A172 (cell line): ENCODE measurements around the gene C3orf62. TPM values are rescaled to one million over a fixed set of nuclear protein-coding genes. Genes with fewer than 3 reads are reported as not detected.
A peak's percentile ranks its signal among the peaks of the same experiment; 100 is the strongest.
"Not testable (repeated sequence)": the region's sequence is repeated elsewhere in the genome, so short reads cannot be mapped to it uniquely, and the experiment has no call there.

Experiments
- DNase-seq: peaks from one replicate; pipeline ENCODE4 v3.0.0-alpha.2; 2015; ENCODE audit warnings: low spot score
- total RNA-seq: library from RNA; depleted of rRNA; stranded (reverse); fragments of >200 nt; shearing (Covaris generic); gene quantifications from 2 replicates; pipeline ENCODE4 v1.2.3, GENCODE V29; 2014

C3orf62 gene
- total RNA-seq, 1 experiment from 2014 or later: 0.67 TPM

DNA sequence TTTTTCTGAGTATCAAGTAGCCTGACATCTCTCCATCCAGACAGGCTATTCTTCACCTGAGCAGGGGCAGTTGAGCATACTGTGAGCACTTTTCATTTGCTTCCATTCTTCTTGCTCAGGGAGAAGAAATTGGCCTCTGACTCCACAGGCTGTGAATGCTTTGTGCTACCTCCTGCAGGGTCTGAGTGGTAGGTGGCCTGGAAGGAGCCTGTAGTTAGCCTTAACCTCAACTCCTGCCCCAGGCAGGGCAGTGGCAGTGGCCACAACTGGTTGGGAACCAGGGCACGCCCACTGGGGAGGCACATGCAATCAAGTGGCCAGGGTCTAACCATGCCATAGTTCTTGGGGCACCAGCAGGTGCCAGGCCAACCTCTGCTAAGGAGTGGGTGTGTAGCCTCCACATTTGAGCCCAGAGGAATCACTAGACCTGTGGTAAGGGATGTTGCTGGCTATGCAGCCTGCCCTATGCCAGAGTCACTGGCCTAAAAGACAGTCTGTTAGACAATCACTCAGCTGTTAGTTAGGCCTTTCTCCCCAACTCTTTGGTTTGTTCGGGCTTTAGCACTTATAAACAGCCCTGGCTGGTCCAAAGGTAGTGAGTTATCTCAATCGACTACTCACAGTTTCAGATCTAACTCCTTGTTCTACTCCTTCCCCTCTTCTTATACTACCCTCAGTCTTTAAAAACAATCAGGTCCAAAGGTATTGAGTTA is 7.4 kb downstream of the C3orf62 start:
- DNase-seq: no peak

DNA sequence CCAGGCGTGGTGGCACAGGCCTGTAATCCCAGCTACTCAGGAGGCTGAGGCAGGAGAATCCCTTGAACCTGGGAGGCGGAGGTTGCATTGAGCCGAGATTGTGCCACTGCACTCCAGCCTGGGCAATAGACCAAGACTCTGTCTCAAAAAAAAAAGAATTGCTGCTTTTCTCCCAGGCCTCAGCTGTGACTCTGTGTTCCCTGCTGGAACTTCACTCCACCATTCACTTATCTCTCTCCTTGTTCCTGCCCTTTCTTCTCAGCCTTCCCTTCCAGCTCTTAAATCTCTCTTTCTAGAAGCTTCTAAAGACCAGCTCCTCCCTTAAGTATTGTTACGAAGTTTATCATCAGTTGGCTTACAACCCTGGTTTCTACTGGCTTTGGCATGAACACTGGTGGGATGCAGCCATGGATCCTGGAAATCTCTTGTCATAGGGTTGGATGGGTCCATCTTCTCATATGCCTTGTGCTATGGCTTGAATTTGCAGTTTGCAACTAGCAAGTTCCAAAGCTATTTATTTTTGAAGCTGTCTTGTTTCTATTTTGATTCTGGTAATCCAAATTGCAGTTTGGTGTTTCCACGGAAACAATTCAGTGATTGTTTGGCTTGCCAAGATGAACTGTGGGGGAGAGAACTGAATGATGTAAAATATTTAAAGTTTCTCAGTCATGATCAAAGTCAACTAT is 10.5 kb downstream of the C3orf62 start:
- no peak for DNase-seq

DNA sequence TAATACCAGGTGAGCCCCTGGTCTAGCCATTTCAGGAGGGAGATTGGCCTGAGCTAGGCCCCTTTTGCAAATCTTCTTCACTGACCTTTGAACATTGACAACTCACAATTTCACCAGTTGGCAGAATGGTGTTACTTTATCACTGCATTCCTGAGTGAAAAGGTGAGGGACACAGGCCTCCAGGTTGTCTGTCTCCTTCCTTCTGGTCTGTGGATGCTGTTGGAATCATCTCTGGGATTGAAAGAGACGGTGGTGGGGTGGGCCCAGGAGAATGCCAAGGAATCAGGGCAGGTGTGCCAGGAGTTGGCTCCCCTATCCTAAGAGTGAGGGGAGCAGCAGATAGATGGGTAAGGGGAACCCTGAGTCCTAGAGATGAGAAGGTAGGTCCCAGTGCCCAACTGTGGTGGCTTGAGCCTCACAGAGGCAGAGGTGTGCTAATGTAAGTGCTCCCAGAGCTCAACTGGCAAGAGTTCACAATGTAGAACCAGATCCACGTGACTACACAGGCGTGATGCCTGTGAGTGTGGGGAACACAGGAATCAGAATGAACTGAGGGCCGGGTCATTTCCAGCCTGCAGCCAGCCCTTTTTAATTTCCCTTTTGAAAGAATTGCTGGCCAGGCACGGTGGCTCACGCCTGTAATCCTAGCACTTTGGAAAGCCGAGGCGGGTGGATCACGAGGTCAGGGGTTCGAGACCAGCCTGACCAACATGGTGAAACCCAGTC is 11.2 kb downstream of the C3orf62 start:
- no peak for DNase-seq

DNA sequence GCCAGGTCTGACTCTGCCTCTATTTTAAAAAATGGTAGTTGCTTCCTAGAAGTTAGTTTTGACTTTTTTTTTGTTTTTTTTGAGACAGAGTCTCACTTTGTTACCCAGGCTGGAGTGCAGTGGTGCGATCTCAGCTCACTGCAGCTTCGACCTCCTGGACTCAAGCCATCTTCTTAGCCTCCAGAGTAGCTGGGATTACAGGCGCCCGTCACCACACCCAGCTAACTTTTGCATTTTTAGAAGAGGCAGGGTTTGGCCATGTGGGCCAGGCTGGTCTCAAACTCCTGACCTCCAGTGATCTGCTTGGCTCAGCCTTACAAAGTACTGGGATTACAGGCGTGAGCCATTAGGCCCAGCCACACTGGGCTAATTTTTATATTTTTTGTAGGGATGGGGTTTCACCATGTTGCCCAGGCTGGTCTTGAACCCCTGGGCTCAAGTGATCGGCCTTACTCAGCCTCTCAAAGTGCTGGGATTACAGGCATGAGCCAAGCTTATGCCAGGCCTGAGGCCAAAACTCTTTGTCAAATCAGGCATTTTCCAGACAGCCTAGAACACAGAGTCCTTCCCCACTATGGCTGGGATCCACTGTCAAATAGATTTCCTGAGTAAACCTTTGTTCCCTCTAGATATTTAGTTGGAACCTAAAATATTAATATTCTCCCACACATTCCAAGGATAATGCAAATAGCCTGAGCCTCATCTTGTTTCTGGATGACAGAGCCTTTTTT is 13.7 kb downstream of the C3orf62 start:
- DNase-seq: no peak

DNA sequence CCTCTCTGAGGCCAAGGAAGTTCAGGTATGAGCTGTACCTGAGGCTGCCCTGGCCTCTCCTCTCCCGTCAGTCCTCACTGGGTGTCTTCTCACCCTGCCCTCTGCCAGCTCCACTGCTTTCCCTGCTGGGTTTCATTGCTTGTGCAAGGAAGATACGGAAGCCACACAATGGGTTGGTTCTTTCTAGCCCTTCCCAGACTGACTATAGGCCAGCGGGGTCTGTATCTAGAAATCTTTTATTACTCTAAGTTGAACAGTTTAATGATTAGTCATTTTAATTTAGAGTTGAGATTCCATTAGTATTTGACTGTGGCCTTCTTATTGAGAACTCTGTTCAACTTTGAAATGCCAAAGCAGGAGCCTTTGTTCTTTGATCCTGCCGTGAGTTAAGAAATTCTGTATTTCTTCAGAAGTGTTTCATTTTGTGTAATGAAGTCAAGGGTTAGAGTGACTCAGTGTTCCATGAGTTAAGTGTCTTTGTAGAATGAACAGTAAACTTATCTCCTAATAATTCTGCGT is 16.2 kb downstream of the C3orf62 start:
- DNase-seq: no peak

DNA sequence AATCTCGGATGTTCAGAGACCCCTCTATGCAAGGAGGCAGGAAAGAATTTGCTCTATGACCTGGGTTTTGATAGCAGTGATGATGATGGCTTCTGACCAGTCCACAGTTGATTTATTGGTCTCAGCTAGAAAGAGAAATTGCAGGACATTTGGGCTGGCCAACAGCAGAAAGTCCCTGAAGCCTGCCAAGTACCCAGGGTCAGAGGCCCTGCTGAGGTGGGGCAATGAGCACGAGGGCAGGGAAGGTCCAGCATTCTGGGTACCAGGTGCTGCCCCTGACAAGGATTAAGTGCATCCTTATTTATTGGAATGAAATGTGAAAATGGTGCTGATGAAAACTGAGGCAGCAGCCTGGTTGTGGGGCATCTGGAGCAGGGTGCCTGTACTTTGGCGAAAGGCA is 19.8 kb downstream of the C3orf62 start:
- no peak for DNase-seq

DNA sequence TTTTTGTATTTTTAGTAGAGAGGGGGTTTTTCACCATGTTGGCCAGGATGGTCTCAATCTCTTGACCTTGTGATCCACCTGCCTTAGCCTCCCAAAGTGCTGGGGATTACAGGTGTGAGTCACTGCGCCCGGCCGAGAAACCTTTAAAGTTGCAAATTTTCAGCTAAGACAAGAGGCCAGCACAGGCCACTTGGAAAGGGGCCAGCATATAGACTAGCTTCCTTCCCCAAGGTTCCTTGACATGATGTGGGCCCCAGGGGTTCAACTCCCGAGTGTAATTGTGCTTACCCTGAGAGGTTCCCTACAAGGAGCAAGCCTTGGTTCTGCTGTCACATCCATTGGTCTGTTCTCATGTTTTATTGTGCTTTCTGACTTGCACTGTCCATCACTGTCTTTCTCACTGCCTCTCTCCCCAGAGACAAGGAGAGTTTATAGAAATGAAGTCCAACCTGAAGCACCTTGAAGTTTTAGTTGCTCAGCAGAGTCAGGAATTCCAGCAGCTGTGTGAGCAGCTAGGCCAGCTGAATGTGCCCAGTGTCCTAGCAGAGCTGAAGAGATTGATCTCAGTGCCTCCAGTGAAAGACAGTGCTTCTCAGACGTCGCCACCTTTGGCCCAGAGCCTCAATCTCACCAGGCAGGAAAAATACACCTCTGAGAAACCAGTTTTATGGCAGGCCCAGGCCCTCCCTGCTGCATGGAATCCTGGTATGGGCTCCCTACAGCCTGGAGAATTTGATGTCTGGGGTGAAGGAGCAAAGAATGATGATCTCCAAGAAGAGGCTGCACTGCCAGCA is 21.1 kb downstream of the C3orf62 start:
- no peak for DNase-seq

DNA sequence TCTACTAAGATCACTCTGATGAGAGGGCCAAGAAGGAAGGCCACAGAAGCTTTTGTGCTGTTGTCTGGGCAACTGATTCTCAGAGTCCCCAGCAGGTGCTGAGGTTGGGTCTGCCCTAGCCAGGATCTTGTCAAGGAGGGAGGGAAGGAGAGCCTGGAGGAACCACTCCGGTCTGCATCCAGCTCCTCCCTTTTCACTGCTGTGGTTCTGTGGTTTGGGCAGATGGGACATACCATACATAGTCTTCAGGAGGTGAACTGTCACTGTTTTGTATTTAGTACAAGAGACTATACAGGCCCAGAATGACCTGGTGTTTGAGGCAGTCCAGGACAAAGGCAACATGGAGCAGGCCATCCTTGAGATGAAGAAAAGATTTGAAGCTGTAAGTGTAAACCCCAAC is 21.9 kb downstream of the C3orf62 start:
- DNase-seq: peak; percentile 42

DNA sequence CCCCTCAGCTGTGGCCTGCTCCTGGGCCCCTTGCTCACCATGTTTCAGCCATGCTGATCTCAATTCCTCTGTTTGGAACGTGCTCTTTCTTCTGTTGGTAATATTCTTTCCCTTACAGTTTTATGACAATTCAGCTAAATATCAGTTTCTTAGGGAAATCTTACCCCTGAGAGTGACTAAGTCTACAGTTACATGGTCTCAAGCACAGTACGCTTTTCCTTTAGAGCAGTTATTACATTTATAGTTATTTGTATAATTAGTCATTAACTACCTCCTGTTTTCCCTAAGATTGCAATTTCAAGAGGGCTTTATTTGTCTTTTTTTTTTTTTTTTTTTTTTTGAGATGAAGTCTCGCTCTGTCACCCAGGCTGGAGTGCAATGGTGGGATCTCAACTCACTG is 23.5 kb downstream of the C3orf62 start:
- DNase-seq: no peak

DNA sequence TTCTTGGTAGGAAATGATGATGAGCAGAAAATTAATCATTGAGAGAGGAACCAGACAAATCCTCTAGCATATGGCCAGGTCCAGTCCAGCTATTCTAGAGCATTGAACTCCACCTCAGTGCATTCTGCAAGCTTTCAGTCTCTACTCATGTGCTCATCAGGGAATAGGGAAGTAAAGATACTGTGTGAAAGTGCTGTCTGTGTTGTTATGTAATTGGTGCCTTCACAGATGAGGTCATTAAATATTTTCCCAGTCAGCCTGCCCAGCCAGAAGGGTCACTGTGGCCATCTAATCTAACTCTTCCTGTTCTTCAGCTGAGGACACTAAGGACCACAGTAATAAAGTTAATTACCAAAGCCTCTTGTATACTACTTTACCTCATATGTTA is 28.2 kb downstream of the C3orf62 start:
- DNase-seq: peak; percentile 18

DNA sequence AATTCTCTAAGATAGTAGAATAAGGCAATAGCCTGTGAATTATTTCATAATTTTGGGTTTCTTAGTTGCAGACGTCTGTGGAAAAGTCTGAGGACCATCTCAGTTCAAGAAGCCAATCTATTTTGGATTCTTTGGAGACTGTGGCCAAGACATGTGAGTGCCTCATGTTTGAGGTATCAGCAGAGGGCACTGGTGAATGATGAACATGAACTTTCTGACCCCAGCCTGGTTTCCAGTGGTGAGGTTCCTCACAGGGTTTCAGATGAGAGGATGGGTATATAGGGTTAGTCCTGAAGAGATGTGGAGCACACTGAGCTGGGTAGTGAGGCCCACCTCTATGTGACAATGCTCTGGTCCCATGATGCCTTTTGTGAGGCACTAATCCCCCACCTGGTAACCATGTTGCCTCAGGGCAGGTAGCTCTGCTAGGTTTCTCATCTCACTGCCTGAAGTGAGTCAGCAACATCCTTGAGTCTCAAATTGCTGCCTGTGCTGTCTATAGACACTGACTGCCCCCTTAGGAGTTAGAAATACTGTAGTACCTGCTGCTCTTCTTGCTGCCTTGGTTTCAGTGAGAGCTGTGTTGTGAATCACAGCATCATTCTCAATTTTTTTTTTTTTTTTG is 32.3 kb downstream of the C3orf62 start:
- peak; percentile 6 for DNase-seq

DNA sequence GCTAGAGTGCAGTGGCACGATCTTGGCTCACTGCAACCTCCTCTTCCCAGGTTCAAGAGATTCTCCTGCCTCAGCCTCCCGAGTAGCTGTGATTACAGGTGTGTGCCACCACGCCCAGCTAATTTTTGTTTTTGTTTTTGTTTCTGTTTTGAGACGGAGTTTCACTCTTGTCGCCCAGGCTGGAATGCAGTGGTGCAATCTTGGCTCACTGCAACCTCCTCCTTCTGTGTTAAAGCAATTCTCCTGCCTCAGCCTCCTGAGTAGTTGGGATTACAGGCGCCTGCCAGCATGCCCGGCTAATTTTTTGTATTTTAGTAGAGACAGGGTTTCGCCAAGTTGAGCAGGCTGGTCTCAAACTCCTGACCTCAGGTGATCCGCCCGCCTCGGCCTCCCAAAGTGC is 36.9 kb downstream of the C3orf62 start:
- not testable (repeated sequence) for DNase-seq

DNA sequence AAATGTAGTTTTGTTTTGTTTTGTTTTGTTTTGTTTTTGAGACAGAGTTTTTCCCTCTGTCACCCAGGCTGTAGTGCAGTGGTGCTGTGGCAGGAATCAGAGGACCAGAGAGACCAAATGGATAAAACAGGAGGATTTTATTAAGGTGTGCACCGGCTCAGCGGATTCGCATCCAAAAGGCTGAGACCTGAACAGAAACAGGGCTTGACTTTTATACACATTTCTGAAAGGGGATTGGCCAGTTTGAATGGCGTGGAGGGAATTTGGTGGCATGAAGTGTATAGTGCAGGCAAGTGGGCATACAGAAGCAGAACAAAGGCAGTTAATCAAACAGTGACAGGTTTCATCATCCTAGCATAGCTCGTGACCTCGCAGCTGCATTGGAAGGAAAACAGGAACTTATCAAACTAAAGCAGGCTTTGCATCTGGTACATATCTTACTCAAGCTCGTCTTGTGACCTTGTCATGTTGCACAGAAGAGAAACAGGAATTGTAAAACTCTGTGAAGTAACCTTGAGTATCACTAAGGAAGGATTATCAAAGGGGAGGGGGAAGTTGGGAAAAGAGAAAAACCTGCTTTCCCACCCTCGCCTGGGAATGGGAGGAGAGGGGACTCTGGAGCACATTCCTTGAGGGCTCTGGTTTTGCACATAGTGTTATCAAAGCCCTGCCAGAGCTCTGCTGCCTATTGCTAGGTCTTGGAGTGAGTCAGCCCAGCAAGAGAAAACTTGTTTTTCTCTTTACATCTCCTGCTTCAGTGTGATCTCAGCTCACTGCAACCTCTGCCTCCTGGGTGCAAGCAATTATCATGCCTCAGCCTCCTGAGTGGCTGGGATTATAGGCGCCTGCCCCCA is 38.5 kb downstream of the C3orf62 start:
- DNase-seq: no peak

DNA sequence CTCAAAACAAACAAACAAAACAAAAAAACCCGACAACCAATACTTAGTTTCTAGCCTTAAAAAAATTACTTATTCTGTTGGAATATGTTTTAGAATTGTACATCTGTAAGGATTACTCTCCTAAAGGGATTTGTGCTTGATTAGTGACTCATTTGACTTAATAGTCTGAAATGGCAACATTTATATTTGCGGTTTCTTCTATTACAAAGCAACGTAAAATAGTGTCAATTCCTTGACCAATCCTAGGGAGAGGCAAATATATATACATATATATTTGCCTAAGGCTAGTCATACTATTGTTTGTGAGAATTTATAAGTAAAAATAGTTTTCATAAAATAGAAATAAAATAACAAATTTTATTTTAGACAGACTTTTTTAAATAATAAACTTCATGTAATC is 39.7 kb downstream of the C3orf62 start:
- DNase-seq: no peak

DNA sequence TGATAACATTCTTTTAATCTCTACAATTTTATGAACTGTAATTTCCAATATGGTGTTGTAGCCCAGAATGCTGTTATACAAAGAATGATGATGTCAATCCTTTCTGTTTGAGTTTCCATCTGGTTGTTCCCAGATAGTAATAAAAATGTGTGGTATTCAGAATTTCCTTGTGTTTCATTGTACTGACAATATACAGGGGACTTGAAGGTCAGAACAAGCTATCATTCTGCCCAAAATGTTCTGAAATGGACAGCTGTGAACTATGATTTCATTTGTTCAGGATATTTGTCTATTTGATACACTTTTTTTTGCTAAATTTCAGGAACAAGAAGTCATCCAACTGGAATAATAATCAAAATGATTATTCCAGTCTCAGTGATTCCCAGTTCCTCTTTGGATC is 40.8 kb downstream of the C3orf62 start:
- no peak for DNase-seq

DNA sequence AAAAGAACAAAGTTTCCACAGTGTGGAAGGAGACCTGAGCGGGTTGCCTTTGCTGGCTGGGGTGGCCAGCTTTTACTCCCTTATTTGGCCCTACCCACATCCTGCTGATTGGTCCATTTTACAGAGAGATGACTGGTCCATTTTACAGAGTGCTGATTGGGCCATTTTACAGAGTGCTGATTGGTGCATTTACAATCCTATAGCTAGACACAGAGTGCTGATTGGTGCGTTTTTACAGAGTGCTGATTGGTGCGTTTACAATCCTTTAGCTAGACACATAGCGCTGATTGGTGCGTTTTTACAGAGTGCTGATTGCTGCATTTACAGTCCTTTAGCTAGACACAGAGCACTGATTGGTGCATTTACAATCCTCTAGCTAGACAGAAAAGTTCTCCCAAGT is 48.2 kb downstream of the C3orf62 start:
- not testable (repeated sequence) for DNase-seq

DNA sequence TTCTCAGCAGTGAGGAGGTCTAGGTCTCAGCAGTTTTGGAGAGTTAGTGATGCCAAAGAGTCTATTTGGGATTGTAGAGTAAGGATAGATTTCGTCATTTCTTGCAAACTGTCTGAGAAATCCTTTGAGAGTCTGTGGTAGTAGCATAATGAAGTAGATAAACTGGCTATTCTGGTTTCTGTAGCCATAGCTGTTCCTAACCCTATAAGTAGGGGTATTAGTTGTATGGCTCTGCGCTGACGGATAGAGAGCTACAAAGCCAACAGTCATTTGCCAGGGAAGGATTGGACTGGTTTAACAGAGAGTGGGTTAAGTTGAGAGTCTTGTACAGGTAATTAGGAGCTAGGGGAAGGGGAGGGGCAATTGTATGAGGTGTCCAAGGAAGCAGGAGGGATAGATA is 55.0 kb downstream of the C3orf62 start:
- no peak for DNase-seq

DNA sequence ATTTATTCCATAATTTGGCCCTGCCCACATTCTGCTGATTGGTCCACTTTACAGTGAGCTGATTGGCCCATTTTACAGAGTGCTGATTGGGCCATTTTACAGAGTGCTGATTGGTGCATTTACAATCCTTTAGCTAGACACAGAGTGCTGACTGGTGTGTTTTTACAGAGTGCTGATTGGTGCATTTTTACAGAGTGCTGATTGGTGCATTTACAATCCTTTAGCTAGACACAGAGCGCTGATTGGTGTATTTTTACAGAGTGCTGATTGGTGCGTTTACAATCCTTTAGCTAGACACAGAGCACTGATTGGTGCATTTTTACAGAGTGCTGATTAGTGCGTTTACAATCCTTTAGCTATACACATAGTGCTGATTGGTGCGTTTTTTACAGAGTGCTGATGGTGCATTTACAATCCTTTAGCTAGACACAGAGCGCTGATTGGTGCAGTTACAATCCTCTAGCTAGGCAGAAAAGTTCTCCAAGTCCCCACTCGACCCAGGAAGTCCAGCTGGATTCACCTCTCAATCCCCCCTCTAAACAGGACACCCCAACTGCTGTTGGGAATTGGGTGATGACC is 56.0 kb downstream of the C3orf62 start:
- not testable (repeated sequence) for DNase-seq

DNA sequence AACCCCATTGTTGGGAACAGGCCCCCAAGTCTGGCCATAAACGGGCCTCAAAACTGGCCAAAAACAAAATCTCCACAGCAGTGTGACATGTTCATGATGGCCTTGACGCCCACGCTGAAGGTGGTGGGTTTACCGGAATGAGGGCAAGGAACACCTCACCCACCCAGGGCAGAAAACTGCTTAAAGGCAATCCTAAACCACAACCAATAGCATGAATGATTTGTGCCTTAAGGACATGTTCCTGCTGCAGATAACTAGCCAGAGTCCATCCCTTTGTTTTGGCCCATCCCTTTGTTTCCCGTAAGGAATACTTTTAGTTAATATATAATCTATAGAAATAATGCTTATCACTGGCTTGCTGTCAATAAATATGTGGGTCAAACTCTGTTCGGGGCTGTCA is 57.9 kb downstream of the C3orf62 start:
- DNase-seq: no peak
